ENCODE measurements around the gene CD2AP.

DNA sequence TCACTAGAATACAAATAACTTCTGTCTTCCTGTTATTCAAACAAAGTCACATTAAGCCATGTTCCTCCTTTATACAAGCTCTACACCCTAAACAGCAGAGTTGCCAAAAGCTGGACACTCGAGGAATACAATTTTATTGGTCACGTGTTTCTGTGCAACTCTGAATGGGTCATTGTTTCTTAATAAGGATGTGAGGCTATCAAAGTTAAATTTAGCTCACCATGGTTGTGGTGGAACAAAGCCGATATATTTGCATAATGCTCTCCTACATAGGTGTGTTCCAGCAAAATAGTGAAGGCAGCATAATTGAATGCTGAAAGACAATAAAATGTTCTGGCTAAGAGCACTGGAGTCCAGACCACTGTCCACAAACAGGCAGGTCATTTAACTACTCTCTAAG, 36.9 kb upstream of the CD2AP start:
- TF ChIP-seq, protein P1, sequence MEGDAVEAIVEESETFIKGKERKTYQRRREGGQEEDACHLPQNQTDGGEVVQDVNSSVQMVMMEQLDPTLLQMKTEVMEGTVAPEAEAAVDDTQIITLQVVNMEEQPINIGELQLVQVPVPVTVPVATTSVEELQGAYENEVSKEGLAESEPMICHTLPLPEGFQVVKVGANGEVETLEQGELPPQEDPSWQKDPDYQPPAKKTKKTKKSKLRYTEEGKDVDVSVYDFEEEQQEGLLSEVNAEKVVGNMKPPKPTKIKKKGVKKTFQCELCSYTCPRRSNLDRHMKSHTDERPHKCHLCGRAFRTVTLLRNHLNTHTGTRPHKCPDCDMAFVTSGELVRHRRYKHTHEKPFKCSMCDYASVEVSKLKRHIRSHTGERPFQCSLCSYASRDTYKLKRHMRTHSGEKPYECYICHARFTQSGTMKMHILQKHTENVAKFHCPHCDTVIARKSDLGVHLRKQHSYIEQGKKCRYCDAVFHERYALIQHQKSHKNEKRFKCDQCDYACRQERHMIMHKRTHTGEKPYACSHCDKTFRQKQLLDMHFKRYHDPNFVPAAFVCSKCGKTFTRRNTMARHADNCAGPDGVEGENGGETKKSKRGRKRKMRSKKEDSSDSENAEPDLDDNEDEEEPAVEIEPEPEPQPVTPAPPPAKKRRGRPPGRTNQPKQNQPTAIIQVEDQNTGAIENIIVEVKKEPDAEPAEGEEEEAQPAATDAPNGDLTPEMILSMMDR (IDR thresholded peaks at IDR 0.05; ENCODE audit: poor library complexity): no peak
- TF ChIP-seq EZH2phosphoT487 (IDR thresholded peaks at IDR 0.05; ENCODE audit: low read depth, severe bottlenecking, unreplicated experiment): no peak
